Body of pancreas (tissue), 4 donors: ENCODE measurements around the gene TRPV2. TPM values are rescaled to one million over a fixed set of nuclear protein-coding genes. Genes with fewer than 3 reads are reported as not detected.

Experiments
- ATAC-seq: fragments of 150-250 bp; one replicate; pipeline ENCODE4 v1.9.1; 2016
- DNase-seq, 4 donors: peaks; one replicate each; pipeline ENCODE4 v3.0.0-alpha.2; 2019
- H3K27ac ChIP-seq, 4 donors: fragments of 200-600 bp; sonication (generic); 1 replicate in 3 of 4; 2 replicates in 1 of 4; pipeline versions ENCODE4 v1.5.1 to v1.6.1; 2016 to 2019; ENCODE audit warnings: mild to moderate bottlenecking in 1 of 4, mixed read lengths in 1 of 4, moderate library complexity in 1 of 4
- H3K27me3 ChIP-seq, 2 donors: fragments of 200-600 bp; sonication (generic); one replicate each; pipeline ENCODE4 v1.6.0; 2016; ENCODE audit warnings: mild to moderate bottlenecking in 1 of 2
- H3K36me3 ChIP-seq, 2 donors: fragments of 200-600 bp; sonication (generic); replicated peaks in 1 of 2; 2 replicates each; pipeline ENCODE4 v1.5.1; 2016; ENCODE audit warnings: low read depth in 2 of 2; ENCODE audit not compliant: insufficient read depth in 1 of 2
- H3K4me1 ChIP-seq: fragments of 200-600 bp; sonication (generic); one replicate; pipeline ENCODE4 v1.6.0; 2016
- H3K4me3 ChIP-seq, 2 donors: fragments of 200-600 bp; sonication (generic); 1 replicate in 1 of 2; 2 replicates in 1 of 2; pipeline ENCODE4 v1.5.1; 2016 to 2019
- H3K9me3 ChIP-seq, 3 donors: fragments of 200-600 bp; sonication (generic); 1 replicate in 2 of 3; 2 replicates in 1 of 3; pipeline ENCODE4 v1.5.1; 2016
- POLR2A ChIP-seq, 3 donors: fragments of 450-650 bp; IDR thresholded peaks; one replicate each; pipeline ENCODE4 v1.6.1; 2016; ENCODE audit warnings: antibody characterized with exemption in 3 of 3, mild to moderate bottlenecking in 2 of 3
- WGBS, 2 donors: methylation state at CpG; one replicate each; pipeline ENCODE4 v1.1.5; 2017; 5-methylcytosine and 5-hydroxymethylcytosine counted together
- intact Hi-C: fragments of 100-400 bp; cut with DNase I; formaldehyde crosslinking; loops from one replicate; pipeline ENCODE4 v1.15.1; 2023
- total RNA-seq, 2 donors: library from RNA; depleted of rRNA; stranded (reverse); fragments of >200 nt; gene quantifications; one replicate each; pipeline ENCODE4 v1.1.0, GENCODE V29; 2016
- TF ChIP-seq, protein P1 (sequence below), 7 experiments: fragments of 450-650 bp in 4 of 7; fragments of 200-600 bp in 3 of 7; sonication (generic) in 3 of 7; IDR thresholded peaks; one replicate each; pipeline ENCODE4 v1.5.1; 2016 to 2019; ENCODE audit warnings: antibody characterized with exemption in 7 of 7

Gene TRPV2
- total RNA-seq, 2 donors from 2014 or later: 4.7 to 30.7 TPM

DNA sequence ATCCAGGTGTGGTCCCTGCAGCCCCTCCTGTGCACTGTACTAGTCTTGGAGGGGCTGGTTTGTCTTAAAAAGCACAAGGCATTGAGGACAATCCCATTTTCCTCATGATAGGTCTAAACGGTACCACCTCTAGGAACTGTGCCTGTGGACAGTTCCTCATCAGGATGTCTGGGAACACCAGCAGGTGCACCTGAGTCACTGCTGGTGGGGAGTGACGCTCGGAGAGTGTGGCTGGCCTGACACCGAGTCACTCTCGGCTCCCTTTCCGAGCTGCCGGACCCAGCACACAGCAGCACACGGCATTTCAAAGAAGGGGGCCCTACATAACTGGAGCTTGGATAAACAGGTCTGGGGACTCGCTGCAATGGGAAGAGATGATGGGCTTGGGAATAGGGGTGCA lies 51.0 kb downstream of the TRPV2 start:
- intact Hi-C loops: no loop called here
- no peaks in the 10 kb centered on the region for H3K27me3 ChIP-seq
- TF ChIP-seq POLR2A (IDR thresholded peaks at IDR 0.05): no peak
- TF ChIP-seq, protein P1, sequence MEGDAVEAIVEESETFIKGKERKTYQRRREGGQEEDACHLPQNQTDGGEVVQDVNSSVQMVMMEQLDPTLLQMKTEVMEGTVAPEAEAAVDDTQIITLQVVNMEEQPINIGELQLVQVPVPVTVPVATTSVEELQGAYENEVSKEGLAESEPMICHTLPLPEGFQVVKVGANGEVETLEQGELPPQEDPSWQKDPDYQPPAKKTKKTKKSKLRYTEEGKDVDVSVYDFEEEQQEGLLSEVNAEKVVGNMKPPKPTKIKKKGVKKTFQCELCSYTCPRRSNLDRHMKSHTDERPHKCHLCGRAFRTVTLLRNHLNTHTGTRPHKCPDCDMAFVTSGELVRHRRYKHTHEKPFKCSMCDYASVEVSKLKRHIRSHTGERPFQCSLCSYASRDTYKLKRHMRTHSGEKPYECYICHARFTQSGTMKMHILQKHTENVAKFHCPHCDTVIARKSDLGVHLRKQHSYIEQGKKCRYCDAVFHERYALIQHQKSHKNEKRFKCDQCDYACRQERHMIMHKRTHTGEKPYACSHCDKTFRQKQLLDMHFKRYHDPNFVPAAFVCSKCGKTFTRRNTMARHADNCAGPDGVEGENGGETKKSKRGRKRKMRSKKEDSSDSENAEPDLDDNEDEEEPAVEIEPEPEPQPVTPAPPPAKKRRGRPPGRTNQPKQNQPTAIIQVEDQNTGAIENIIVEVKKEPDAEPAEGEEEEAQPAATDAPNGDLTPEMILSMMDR (IDR thresholded peaks at IDR 0.05): no peak
- H3K27ac ChIP-seq: peak overlapping the region; percentile 62 to 72 (median 64)
- DNase-seq: peak; percentile 65 to 84 (median 77)
- peak; percentile 78 for ATAC-seq
- H3K4me1 ChIP-seq: peaks cover 30% of the 10 kb centered on the region
- no peaks in the 10 kb centered on the region for H3K36me3 ChIP-seq
- H3K4me3 ChIP-seq: no peak overlapping the region
- no peaks in the 10 kb centered on the region for H3K9me3 ChIP-seq
- WGBS, 2 donors: 25 to 52% methylated on average over 9 of the region's 9 CpGs

GRCh38 chr17:16467044-16467443 lies 51.7 kb downstream of the TRPV2 start:
- H3K4me1 ChIP-seq: peaks cover 30% of the 10 kb centered on the region
- H3K4me3 ChIP-seq: no peak overlapping the region
- H3K27ac ChIP-seq: peak overlapping the region in 1 of 4 donors; percentile 64
- no peak for ATAC-seq
- no peaks in the 10 kb centered on the region for H3K9me3 ChIP-seq
- 93 to 94% methylated on average over 6 of the region's 6 CpGs for WGBS, 2 donors
- TF ChIP-seq, protein P1 (IDR thresholded peaks at IDR 0.05): no peak
- TF ChIP-seq POLR2A (IDR thresholded peaks at IDR 0.05): no peak
- no peaks in the 10 kb centered on the region for H3K27me3 ChIP-seq
- no peak for DNase-seq
- H3K36me3 ChIP-seq: no peaks in the 10 kb centered on the region
- intact Hi-C loops: no loop called here

DNA sequence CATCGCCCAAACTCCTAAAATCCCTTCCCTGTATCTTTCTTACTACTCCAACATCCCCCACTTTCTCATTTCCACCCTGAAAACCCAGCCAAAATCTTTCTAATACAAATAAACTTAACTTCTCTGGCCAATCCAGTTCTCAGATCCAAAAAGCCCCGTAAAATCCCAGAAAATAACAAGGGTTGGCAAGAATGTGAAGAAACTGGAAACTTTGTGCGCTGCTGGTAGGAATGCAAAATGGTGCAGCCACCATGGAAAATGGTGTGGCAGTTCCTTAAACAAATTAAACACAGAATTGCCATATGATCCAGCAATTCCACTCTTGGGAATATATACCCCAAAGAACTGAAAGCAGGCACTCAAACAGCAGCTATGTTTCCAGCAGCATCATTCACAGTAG lies 52.5 kb downstream of the TRPV2 start:
- ATAC-seq (no peak), DNase-seq (no peak)
- Histone ChIP-seq H3K27ac (no peak overlapping the region), H3K27me3 (no peaks in the 10 kb centered on the region), H3K9me3 (no peaks in the 10 kb centered on the region), H3K4me1 (peaks cover 30% of the 10 kb centered on the region), H3K36me3 (no peaks in the 10 kb centered on the region), H3K4me3 (no peak overlapping the region)
- WGBS, 2 donors: 78 to 96% methylated on average over 3 of the region's 3 CpGs
- intact Hi-C loops: no loop called here
- TF ChIP-seq, protein P1 (IDR thresholded peaks at IDR 0.05): no peak
- TF ChIP-seq POLR2A (IDR thresholded peaks at IDR 0.05): no peak

DNA sequence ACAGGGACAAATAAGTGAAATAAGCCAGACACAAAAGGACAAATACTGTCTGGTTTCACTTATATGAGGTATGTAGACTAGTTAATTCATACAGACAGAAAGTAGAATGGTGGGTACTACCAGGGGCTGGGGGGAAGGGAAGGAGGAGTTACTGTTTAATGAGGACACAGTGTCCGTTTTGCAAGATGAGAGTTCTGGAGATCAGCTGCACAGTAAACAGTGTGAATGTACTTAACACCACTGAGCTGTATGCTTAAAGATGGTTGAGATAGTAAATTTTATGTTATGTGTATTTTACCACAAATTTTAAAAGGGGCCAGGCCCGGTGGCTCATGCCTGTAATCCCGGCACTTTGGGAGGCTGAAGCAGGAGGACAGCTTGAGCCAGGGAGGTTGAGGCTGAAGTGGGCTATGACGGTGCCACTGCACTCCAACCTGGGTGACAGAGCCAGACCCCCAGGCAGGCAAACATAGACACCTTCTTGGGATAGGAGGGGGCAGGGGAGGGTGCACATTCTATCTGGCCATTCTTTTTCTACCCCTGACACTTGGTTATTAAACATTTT lies 53.1 kb downstream of the TRPV2 start:
- intact Hi-C loops: no loop called here
- peaks cover 26% of the 10 kb centered on the region for H3K4me1 ChIP-seq
- no peaks in the 10 kb centered on the region for H3K9me3 ChIP-seq

More for the DNA sequence above, 53.1 kb downstream of the TRPV2 start:
- no peak overlapping the region for H3K4me3 ChIP-seq
- TF ChIP-seq, protein P1 (IDR thresholded peaks at IDR 0.05): no peak
- TF ChIP-seq POLR2A (IDR thresholded peaks at IDR 0.05): no peak
- no peaks in the 10 kb centered on the region for H3K27me3 ChIP-seq
- ATAC-seq (no peak), DNase-seq (no peak)
- 80 to 84% methylated on average over 4 of the region's 4 CpGs for WGBS, 2 donors
- H3K36me3 ChIP-seq: no peaks in the 10 kb centered on the region
- H3K27ac ChIP-seq: no peak overlapping the region
